ENCODE results near the gene LDLRAD3. TPM values are rescaled to one million over a fixed set of nuclear protein-coding genes. Genes with fewer than 3 reads are reported as not detected.
"Not testable (repeated sequence)": the region's sequence is repeated elsewhere in the genome, so short reads cannot be mapped to it uniquely, and the experiment has no call there.

Gene LDLRAD3
- total RNA-seq, 1 donor from 2014 or later, result 47.5 TPM

DNA sequence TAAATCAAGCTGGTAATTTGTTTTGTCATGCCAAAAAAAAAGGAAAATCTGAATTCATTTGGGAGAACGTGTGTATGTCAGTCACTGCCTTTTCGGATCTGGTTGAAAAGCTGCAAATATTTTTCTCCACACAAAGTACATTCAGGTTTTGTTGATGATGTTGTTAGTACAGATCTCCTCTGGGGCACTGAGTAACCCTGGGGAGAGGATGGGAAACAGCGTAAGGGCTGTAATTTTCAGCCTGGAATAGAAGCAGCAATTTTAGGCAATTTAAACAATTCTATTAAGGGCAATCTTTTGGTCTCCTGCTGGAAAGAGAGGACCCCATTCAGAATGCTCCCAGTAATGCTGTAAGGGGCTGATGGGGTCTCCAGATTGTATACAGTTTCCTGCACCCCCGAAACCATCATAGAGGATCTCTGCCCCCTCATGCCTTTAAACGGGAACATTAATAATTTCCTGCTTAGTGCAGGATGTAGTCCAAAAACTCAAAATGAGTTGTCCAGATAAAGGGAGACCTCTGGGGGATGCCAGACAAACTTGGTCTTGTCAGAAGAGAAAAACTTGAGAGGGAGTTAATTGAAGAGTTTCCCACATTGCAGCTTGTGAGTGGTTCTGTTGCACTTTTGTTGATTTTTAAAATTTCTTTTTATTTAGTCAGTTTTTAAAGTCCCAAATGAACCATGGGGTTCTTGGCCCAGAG lies 213.1 kb downstream of the LDLRAD3 start:
- no peak for DNase-seq (ENCODE audit: low spot score)
- intact Hi-C loops (cut with DNase I), result no loop called here
- ATAC-seq, result peak; percentile 44

DNA sequence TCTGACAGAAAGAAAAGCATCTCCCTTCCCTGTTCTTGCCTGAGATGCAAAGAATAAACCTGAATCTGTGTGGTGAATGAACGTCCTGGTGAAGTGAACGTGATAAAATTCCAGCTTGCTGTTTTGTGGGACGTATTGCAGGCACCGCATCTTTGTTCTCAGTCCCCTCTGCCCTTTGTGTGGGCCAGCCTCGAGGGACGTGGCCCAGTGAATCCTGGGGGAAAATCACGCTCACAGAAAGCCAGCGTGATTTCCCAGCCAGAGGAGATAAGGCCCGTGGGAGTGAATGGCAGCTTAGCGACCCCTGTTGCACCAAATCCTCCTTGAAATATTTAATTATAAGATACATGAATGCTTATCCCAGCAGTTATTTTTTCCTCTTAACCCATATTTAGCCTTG lies 216.2 kb downstream of the LDLRAD3 start:
- ATAC-seq (no peak), DNase-seq (ENCODE audit: low spot score) (no peak)
- intact Hi-C loops (cut with DNase I), result no loop called here

DNA sequence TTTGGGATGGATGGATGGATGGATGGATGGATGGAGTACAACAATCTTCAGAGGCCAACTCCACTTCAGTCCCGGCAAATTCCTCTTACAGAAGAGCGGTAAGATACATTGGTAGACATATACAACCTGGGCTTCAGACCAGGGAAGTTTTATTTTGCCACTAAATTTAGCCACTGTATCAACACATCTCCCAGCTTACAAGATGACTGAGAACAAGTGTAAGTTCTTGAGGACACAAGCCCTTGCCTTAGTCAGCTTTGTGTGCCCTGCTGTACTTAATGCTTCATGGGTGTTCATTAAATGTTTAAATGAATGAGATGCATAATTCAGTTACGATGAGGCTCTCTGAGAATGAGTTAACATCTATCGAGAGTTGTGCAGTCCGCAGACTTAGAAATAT lies 217.7 kb downstream of the LDLRAD3 start:
- ATAC-seq (no peak), DNase-seq (ENCODE audit: low spot score) (no peak)
- intact Hi-C loops (cut with DNase I), result no loop called here

DNA sequence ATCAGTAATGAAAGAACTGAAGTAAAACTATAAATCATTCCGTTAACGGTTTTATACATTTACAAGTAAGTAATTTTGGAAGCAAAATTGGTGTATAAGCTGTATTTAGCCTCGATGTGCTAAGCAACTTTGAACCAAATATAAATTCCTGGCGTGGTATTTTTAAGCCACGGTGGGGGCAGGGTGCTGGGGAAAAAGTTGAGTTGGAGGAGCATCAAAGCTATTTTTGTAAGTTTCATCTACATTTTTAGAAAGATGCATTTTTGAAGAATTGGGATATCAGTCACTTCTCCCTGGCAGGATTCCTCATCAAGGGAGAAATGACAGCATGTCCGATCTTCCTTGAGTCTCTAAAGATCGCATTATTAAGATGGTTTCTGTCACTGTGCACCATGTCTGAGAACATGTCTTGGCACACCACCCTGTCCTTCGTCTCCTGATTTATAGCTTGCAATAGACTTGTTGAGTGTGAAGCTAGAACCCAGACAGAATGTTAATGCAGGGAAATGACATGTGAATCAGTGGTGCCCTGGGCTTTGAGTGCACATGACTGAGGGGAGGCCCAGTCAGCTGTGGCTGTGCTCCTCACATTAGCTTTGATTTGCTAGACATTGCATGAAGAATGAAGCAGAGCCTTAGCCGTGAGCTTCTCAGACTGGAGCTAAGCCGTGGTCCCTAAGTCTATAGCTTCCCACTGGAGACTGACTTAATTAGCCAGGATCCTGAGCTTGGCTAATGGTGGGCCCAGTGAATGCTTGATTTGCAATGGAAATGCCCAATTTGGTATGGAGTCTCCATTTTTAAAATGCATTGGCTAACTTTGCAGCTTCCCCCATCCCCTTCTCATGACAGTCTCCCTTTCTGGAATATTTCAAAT lies 218.4 kb downstream of the LDLRAD3 start:
- intact Hi-C loops (cut with DNase I), result no loop called here
- ATAC-seq, result peak; percentile 49

DNA sequence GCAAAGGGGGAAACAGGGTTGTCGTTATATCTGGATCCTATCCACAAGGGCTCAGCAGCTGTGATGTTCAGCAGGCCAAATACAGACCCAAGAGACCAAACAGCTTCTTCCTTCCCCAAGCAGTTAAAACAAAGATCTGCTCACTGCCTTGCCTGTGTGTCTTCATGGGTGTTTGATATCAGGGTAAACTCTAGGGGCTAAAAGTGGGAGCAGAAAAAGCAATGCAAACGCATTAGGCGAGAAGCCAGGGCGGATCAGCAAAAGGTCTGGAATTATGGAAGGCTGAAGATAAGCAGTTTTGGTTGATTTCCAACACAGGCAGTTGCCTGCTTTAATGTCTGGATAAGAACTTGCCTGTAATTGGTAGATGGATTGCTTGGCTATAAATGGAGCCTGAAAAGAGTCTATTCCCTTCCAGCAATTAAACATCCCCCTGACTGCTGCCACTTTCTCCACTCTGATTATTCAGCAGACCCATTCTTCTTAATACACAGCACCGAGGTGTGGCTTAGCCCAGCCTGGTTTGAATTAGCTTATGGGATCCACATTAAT lies 219.1 kb downstream of the LDLRAD3 start:
- DNase-seq (ENCODE audit: low spot score), result no peak
- intact Hi-C loops (cut with DNase I), result no loop called here
- ATAC-seq, result peak; percentile 22

More for the DNA sequence above, 218.4 kb downstream of the LDLRAD3 start:
- no peak for DNase-seq (ENCODE audit: low spot score)

DNA sequence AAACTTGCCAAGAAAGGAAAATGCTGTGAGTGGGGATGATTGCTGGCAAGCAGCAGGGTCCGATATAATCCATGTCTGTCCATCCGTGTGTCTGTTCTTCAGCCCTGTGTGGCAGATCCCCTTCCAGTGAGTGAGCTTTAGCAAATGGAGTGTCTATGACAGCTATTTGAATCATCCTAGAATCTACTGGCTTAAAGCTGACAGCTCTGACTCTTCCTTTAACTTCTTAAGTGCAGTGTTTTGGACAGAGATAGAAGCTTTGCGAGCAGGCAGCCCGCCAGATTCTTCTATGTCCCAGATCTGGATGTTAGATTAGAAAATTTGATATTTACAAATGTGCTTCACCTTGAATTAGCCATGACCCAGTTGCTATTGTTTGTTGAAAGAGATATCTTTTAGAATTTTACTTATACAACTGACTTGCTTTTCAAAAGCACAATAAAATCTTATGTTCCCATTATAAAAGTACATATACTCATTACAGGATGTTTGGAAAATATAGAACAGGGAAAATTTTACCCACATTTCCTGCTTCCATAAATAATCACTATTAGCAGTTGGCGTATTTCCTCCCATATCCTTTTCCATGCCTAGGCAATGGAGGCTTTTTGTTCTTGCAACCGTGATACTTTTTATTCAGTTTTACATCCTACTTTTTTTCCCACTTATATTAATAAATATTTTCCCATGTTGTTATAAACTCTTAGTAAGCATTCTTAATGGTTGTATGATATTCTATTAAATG lies 220.8 kb downstream of the LDLRAD3 start:
- ATAC-seq, result no peak
- intact Hi-C loops (cut with DNase I), result no loop called here
- DNase-seq (ENCODE audit: low spot score), result no peak

DNA sequence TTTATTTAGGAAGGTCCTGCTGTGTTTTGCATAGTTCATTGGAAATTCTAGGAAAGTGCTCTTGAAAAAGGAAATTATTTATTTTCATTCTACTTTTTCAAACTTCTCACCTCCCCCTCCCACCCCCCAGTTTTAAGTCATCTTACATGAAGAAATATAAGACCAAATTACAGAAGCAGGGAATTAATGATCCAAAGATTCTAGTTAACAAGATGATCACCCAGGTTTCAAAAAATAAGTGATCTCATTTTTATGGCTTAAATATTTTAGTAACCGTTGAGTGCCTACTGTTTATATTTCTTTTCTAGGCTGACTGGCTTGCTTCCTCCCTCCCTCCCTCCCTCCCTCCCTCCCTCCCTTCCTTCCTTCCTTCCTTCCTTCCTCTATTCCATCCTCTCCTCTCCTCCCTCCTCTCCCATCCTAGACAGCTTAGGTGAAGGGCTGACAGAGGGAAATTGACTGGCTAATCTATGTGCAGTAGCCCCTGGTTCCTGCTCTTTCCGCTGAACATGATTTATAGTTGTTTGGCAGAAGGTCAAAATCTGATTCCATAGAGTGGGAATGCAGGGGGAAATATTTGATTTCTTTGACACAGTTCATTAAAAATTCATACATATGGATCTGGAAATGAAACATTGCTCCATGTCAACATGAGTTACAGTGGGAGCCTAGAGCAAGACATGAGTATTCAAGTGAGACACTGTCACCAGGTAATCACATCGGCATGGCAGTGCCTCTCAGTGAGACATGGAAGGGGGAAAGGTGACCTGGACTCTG lies 221.9 kb downstream of the LDLRAD3 start:
- ATAC-seq (no peak), DNase-seq (ENCODE audit: low spot score) (no peak)
- intact Hi-C loops (cut with DNase I), result no loop called here

DNA sequence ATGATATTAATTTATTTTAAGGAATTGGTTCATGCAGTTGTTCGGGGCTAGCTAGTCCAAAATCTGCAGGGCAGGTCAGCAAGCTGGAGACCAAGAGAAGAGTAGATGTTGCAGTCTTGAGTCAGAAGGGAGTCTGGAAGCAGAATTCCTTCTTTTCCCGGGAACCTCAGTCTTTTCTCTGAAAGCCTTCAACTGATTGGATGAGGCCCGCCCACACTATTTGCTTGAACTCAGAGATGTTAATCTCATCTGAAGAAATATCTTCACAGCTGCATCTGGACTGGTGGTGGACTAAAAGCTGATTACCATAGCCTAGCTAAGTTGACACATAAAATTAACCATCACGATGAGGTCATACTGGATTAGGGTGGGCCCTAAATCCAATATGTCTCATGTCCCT lies 223.2 kb downstream of the LDLRAD3 start:
- intact Hi-C loops (cut with DNase I), result no loop called here
- ATAC-seq (no peak), DNase-seq (ENCODE audit: low spot score) (no peak)

DNA sequence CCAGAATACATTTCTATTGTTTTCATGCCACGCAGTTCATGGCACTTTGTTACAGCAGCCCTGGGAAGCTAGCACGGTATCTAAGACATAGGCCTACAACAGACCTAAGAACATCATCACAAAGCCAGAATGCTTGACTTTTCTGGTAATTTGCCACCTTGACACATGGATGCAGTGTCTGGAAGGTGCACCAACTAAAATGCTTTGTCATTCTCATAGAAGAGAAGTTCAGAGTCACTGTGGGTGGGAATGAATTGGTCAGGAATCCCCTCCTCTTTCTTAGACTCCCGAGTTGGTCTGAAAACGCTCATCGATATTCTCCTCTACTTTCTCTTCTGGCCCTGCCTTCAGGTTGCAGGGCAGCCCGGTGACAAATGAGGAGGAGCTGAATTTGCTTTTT lies 223.9 kb downstream of the LDLRAD3 start:
- DNase-seq (ENCODE audit: low spot score) (no peak), ATAC-seq (no peak)
- intact Hi-C loops (cut with DNase I), result no loop called here

DNA sequence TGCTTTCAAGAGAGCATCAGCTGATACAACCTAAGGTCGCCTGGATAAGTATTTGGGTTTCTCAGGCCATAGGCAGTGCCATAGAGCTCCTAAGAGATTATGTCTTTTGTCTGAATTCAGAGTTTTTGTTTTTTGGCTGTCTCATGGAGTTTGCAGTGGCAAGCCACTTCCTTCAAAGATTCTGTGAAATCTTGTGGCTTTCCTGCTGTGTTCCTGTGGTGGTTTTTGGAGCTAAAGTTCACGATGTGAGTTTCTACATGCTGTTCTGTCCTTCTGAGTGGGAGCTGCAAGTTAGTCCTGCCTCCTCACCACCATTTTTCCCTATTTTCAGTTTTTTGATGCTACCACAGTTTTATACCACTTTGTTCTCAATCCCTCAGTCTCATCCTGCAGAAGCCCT lies 234.0 kb downstream of the LDLRAD3 start:
- intact Hi-C loops (cut with DNase I), result no loop called here
- ATAC-seq (no peak), DNase-seq (ENCODE audit: low spot score) (no peak)

DNA sequence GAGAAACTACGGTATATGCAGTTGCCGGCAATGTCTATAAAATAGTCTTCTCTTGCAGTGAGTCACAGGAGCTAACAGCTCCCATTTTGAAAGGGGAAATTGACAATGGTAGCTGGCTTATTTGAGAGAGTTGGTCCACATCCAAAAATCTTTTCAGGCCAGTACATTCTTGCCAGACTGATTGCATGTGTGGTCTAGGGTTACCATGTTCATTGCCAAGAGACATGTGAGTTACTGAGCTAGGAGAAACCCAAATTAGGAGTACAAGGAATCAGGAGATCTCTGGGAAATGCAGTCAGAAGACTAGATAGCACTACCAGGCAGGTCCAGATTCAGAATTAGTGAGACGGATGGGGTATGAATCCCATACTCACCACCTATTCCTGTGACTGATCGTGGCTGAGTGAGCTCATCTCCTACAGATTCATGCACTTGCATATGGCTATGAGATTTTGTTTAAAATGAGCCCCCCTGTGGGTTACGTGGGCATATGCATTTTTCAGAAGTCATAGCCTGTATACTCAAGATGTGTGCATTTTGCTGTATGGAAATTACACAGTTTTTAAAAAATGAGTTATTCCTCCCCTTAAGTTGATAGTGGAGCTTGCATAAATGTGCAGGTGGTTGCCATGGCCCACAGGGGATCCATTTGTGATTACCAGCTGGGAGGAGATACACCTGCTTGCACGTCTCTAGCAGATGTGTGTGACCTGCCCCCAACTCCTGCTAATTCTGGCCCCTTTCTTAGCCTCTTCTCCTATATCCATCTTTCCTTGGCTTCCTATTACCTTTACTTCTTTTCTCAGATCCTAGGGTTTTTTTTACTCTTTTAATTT lies 242.7 kb downstream of the LDLRAD3 start:
- intact Hi-C loops (cut with DNase I), result no loop called here
- peak; percentile 93 for ATAC-seq
- DNase-seq (ENCODE audit: low spot score), result no peak

DNA sequence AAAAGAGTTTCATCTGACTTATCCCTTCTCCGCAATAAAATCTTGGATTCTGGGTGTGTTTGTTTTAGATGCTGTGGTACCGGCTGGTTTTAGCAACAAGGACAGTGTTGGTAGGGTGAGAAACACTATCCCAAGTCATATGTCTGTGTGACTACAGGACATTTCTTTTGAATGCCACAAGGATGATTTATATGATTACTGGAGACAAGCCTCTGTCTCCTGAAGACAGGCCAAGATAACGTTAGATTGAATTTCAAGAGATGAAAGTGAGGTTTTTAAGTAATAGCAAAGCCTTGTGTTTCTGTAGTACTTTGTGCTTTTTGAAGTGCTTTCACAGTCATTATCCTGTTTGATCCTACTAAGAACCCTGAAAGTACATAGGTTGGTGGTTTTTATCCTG lies 243.8 kb downstream of the LDLRAD3 start:
- intact Hi-C loops (cut with DNase I), result no loop called here
- DNase-seq (ENCODE audit: low spot score) (no peak), ATAC-seq (no peak)

DNA sequence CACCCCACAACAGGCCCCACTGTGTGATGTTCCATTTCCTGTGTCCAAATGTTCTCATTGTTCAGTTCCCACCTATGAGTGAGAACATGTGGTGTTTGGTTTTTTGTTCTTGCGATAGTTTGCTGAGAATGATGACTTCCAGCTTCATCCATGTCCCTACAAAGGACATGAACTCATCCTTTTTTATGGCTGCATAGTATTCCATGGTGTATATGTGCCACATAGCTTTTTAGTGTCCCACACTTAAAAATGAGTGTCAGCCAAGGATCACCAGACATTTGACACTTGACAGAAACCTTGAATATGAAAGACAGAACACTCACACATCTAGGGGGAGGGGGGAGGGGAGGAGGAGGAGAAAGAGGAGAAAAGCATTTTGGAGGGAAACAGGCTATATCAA lies 245.9 kb downstream of the LDLRAD3 start:
- DNase-seq (ENCODE audit: low spot score); ATAC-seq; intact Hi-C loops (cut with DNase I): not testable (repeated sequence)

DNA sequence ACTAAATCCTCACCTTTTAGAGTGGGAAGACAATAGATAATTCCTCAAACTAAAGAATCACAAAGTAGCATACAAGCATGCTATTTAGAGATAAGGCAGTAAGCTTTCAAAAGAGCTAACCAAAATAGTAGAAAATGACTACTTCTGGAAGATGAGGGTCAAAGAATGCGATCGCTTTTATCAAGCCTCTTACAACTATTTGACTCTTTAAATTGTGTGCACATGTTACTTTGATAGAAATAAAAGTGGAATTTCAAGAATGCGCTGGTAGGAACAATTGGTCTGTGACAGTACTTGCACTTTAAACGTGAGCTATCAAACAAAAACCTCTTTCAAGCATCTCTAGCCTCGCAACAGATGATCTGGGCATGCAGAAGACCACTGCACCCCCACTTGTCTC lies 248.1 kb downstream of the LDLRAD3 start:
- intact Hi-C loops (cut with DNase I), result no loop called here
- ATAC-seq (no peak), DNase-seq (ENCODE audit: low spot score) (no peak)

DNA sequence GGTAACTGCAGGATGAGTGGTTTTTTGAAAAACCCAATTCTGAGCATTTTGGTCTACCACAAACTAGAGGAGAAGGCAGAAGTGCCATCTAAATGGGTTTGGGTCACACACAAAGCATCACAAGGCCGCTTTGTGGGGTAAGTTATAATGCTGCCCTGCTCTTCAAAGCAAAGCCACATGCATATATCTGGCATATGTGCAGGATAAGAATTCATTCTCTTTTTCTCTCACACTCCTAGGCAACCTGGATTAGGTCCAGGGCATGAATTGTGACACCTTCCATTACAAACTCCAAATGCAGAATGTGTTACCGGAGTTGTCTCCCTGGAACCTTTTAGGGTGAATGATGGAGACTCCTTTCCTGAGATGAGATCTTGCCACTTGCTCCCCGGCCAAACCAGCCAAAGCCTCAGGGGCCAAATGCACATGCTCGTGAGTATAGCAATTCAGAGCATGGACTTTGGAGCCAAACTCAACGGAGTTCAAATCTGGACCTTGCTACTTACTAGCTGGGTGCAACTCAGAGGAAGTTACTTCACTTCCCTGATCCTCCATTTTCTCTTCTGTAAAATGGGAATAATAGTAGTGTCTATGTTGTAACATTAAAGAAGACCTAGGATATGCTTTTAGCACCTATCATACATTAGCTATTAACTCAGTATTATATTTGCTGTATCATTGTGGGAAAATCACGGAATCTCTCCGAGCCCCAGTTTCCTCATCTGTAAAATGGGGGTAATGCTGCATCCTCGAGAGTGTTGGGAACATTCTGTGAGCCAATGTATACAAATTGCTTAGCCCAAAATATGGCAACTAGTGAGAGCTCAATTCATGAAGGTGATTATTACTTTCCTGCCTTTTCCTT lies 248.8 kb downstream of the LDLRAD3 start:
- ATAC-seq, result no peak
- DNase-seq (ENCODE audit: low spot score), result no peak
- intact Hi-C loops (cut with DNase I), result no loop called here

DNA sequence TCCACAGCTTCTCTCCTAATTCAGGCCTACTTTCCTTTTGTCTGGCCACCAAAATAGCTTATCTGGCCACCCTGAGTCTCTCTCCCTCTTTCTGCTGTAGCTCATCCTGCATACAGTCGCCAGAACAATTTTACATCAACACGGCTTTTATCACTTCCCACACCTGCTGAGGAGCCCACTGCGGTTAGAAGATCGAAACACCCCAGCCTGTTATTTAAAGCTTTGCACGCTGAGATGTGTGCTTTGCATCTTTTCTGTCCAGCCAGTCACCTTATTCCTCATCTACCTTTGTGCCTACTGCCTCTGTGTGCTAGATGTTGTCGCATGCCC lies 249.4 kb downstream of the LDLRAD3 start:
- intact Hi-C loops (cut with DNase I), result no loop called here
- DNase-seq (ENCODE audit: low spot score), result no peak
- no peak for ATAC-seq

DNA sequence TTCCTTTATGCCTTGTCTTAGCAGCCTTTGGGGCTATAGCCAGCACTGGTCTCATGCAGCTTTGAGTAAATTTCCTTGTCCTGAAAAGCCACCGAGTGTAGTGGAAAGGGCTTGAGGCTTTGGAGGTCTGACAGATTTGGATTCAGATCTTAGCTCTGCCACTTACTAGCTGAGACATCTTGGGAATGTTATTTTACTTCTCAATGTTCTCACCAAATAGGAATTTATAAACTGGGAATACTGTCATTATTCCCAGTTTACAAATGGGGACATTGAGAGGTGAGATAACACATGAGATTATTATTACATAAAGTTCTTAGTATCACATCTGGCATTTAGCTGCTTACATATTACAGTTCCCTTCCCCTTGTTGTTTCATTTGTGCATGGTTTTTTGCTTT lies 249.9 kb downstream of the LDLRAD3 start:
- no peak for ATAC-seq
- intact Hi-C loops (cut with DNase I), result no loop called here
- no peak for DNase-seq (ENCODE audit: low spot score)
